EH (cell line): ENCODE data around the gene GTF3C5.
"Not testable (repeated sequence)": the region's sequence is repeated elsewhere in the genome, so short reads cannot be mapped to it uniquely, and the experiment has no call there.

Experiments
- DNase-seq: peaks from one replicate; pipeline ENCODE4 v3.0.0-alpha.2; 2015; ENCODE audit warnings: low read depth

GTF3C5 gene, protein sequence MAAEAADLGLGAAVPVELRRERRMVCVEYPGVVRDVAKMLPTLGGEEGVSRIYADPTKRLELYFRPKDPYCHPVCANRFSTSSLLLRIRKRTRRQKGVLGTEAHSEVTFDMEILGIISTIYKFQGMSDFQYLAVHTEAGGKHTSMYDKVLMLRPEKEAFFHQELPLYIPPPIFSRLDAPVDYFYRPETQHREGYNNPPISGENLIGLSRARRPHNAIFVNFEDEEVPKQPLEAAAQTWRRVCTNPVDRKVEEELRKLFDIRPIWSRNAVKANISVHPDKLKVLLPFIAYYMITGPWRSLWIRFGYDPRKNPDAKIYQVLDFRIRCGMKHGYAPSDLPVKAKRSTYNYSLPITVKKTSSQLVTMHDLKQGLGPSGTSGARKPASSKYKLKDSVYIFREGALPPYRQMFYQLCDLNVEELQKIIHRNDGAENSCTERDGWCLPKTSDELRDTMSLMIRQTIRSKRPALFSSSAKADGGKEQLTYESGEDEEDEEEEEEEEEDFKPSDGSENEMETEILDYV

DNA sequence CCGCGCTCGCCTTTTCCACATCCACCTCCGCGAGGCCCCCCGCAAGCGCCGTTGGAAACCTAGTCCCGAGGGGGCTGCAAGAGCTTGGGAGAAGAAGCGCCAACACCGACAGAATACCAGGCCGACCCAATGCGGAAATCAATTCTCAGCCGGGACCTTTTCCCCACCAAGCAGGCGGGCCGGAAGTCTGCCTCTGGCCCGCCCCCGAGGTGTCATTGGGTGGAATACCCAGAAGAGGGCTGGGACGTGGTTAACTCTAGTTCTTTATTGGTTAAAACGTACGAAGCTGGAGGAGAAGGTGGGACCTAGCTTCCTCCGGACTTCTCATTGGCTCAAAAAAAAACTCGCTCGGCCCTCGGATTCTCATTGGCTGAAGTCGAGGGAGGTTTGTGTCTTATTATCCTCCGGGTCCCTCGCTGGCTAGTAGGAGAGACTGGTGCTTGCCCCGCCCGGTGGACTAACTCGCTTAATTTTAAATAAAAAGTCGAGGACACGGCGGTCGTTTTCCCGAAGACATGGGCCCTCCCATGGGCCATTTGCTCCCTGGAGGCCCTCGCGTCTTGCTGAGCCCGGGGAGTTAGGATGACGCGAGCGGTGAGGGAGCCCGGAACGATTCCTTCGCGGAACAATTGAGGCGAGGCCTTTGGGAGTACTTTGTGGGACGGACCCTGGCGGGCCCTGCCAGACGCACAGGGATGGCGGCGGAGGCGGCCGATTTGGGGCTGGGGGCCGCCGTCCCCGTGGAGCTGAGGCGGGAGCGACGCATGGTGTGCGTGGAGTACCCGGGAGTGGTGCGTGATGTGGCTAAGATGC lies at the start of gene GTF3C5:
Gene GTF3C5, plus strand, starts transcription at position 681 of the 813 bp plus-strand sequence. Its CDS starts 15 bp downstream, at position 696.
- DNase-seq: peak; percentile 99

DNA sequence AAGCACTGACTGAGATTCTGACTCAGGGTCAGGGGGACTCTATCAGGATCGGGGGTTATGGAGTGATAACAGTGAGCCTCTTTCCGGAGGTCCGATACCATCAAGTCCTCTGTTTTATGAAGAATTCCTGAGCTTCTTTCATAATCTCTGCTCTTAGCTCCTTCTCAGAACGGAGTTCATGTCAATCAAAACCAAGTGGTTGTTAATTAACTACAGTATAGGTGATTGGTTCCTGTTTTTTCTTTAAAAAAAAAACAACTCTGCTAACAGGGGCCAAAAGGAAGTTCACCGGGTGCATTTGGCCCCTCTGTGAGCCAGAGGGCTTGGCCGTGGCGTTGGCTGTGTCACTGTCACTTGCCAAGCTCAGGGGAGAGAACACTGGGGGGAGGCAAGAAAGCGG lies 48.3 kb upstream of the GTF3C5 start:
- DNase-seq: no peak

- DNase-seq: no peak
Measured at GRCh38 chr9:132983491-132984201, 47.2 kb upstream of the GTF3C5 start.

DNA sequence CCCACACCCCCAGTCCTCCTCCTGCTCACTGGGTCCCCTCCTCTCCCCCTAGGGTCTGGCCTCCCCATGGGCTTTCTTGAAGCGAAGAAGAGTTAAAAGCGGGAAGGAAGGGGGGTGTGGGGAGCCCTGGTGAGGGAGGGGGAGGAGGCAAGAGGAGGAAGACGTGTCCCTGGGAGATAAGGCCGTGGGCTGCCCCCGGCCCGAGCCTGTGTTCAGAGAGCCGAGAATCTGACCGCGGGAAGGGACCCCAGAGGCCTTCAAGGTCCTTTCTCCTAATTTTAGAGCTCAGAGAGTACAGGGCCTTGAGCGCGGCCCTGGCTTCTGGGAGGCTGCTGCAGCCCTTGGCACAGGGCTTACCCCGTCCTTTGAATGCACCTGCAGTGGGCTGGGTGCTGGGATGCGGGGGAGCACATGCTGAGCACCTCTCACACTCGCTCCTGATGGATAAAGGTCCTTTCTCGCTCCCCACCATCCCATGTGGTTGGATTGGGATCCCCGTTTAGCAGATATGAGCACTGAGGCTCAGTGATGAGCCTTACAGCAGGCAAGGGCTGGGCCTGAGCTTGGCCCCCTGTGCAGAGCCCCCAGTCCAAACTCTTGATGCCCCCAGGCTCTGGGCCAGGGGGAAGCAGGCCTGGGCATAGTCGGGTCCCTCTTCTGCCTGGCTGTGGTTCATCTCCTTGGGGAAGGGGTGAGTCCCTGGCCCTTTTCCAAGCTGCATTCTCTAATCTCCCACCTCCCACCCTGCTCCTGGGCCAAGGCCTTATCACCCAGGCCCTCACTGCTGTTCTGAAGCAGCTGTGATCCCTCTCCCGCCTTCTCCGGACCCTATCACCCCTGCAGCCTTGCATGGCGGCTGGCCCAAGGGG lies 46.4 kb upstream of the GTF3C5 start:
- DNase-seq: no peak

GRCh38 chr9:132985071-132985350 lies 45.8 kb upstream of the GTF3C5 start:
- no peak for DNase-seq

DNA sequence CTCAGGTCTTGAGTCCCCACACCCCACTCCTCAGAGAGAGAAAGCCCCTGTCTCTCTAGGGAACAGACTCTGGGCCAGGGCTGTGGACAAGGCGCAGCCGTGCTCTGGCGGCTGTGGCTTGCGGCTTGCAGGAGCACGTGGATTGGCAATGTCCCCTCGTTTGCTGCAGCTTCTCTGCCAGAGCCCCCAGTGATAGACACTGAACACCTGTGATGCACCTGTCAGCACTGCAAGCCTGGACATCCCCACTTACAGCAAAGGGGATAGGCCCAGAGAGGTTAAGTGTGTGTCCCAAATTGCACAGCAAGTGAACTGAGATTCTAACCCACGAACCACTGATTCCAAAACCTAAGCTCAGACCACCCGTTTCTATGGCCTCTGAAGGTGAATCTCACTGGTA lies 45.3 kb upstream of the GTF3C5 start:
- no peak for DNase-seq

DNA sequence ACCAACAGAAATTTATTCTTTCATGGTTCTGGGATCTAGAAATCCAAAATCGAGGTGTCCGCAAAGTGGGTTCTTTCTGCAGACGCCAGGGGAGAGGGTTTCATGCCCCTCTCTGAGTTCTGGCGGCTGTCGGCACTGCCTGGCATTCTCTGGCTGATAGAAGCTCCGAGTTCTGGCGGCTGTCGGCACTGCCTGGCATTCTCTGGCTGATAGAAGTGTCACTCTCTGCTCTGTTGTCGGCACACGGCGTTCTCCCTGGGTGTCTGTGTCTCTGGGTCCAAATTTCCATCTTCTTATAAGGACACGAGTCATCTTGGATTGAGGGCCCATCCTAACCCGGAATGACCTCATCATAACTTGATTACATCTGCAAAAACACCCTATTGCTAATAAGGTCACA lies 44.7 kb upstream of the GTF3C5 start:
- DNase-seq: no peak

DNA sequence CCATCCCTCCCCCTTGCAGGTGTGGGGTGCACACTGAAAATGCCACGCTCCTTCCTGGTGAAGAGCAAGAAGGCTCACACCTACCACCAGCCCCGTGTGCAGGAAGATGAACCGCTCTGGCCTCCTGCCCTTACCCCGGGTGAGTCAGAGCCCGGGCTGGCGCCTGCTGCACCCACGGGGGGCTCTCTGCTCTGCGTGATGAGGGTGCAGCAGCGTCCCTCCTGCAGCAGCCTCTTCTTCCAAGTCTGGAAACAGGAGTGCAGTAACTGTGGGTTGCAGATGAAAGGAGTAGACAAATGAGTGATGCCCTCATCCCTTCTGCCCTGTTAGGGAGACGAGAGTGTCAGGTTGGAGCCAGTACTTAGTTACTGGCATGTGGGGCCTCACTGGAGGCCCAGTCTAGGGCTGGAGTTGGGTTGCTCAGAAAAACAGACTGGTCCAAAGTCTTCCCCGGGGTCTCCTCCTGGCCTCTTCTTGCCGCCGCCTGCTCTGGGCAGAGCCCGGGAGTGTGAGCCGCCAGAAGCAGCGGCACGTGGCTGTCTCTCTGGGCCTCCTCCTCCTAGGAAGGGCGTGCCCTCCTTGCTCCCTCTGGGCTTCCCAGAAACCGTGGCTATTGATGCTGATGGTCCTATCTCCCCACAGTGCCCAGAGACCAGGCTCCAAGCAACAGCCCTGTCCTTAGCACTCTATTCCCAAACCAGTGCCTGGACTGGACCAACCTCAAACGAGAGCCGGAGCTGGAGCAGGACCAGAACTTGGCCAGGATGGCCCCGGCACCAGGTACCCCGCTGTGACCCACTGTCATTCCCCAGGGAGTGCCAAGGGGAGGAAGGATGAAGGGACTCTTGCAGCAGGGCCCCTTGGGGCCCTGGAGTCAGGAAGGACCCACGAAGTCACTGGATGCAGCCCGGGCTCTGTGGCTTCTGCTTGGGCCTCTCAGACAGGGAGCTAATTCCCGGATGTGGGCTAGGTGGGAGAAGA lies 43.9 kb upstream of the GTF3C5 start:
- DNase-seq: peak; percentile 13

DNA sequence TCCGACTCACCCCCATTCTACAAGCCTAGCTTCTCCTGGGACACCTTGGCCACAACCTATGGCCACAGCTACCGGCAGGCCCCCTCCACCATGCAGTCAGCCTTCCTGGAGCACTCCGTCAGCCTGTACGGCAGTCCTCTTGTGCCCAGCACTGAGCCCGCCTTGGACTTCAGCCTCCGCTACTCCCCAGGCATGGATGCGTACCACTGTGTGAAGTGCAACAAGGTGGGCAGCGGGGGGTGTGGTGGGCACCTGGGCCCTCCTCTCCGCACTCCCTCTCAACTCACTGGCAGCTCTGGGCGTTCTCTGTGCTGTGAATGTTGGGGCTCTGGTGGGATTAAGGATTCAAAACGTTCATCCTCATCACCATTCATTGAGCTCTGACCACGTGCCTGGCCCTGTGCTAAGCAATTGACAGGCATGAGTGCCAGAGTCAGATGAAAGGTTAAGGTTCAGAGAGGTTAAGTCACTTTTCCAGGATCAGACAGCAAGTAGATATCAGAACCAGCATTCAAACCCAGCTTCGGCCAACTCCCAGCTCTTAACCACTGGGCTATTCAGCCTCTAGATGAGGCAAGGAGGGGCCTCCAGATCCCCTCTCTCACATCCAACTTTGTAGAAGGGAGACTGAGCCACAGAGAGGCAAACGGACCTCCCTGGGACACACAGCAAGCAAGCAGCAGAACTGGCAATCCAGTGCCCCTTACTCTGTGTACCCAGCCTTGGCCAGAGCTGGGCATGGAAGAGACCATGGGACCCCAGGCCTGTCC lies 42.4 kb upstream of the GTF3C5 start:
- DNase-seq: no peak

DNA sequence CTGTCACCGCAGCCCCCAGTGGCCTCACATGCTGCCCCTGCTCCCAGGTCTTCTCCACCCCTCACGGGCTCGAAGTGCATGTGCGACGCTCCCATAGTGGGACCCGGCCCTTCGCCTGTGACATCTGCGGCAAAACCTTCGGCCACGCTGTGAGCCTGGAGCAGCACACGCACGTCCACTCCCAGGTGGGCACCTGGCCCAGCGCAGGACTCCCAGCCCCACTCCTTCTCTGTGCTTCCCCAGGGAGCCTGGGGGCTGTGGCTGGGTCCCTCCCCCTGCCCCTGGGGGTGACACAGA lies 41.8 kb upstream of the GTF3C5 start:
- no peak for DNase-seq

GRCh38 chr9:132989414-132989996 lies 41.3 kb upstream of the GTF3C5 start:
- no peak for DNase-seq

DNA sequence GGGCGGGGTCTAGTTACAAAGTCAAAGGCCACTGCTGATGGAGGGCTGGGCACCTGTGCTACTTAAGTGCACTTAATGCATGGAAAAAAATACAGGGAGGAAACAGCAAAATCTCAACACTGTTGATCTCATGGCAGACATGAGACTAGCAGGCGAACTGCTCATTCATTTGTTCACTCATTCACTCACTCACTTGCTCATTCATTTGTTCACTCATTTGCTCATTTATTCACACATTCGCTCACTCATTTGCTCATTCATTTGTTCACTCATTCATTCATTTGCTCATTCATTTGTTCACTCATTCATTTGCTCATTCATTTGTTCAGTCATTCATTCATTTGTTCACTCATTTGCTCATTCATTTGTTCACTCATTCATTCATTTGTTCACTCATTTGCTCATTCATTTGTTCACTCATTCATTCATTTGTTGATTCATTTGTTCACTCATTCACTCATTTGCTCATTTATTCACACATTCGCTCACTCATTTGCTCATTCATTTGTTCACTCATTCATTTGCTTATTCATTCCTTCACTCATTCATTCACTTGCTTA lies 40.7 kb upstream of the GTF3C5 start:
- not testable (repeated sequence) for DNase-seq

DNA sequence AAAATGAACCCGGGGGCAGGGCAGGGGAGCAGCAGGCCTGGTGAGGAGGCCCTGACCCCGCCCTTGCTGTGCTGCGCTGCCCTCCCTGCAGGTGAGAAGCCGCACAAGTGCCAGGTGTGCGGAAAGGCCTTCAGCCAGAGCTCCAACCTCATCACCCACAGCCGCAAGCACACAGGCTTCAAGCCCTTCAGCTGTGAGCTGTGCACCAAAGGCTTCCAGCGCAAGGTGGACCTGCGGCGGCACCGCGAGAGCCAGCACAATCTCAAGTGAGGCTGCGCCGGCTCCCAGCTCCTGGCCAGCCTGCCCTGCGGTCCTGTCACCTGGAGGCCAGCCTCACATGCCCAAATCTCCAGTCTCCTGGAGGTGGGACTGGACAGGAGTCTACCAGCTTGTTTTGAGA lies 40.0 kb upstream of the GTF3C5 start:
- DNase-seq: no peak

DNA sequence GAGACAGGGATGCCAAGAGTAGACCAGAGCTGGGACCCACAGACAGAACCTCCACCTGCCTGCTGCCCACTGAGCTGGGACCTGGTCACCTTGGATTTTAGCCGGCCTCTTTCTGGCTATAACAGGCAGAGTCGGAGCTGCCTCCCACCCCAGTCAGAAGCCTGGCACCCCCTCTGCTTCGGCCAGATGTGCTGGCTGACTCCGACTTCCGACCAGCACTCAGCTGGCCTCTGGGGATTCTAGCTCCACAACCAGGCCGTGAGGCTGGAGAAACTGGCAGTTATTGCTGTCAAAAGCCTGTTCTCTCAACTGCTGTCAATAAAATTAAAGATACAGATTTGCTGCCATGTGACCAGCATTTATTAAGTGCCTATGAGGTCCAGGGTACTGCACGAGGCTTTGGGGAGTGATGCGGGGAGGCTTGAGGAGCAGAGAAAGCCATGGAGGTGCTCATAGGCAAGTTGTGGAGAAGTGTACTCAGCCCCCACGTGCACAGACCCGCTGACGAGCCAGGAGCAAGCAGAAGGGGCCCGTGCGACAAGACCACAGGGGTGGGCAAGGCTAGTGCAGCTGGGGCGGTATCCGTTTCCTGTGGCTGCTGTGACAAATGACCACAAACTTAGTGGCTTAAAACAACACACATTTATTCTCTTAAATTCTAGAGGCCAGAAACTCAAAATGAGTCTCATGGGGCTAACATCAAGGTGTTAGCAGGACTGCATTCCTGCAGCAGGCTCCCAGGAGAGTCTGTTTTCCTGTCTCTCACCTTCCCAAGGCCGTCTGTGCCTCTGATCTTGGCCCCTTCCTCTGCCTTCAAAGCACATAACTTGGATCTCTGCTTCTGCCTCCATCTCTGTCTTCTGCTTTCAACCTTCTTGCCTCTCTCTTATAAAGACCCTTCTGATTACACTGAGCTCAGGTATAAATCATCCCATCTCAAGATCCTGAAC lies 39.2 kb upstream of the GTF3C5 start:
- no peak for DNase-seq

DNA sequence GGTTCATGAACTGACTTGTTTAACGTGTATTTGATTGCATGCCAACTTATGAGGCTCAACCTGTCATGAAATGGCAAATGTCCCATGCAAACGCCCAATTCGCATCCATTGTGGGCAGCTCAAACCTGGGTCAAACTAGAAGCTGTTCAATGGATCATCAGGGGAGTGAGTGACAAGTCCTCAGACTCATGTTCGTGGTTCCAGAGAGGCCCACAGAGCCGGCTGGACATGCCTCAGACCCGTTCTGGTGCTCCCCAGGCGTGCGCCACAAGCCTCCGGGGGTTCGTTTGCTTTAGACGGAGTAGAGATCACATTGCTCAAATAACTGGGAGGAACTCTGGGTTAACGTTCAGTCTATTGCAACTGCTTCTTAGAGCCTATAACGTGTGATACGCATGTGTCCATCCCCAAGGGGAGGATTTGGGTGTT lies 37.3 kb upstream of the GTF3C5 start:
- DNase-seq: no peak

GRCh38 chr9:132994410-132995120 lies 36.2 kb upstream of the GTF3C5 start:
- peak; percentile 28 for DNase-seq

DNA sequence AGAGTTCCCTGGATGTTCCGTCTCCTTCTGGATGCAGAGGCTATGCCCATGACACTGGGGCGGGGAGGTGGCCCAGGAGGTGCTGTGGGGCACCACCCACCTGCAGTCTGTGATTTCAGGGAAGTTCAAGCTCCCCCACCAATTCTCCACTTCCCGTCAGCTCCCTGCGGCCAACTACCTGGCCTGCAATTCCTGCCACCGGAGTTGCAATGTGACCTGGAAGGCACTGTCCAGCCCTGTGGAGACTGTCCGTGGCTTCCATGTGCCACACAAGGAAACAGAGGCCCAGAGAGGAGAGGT lies 35.7 kb upstream of the GTF3C5 start:
- DNase-seq: no peak
